Measurements from ENCODE around the gene ELOVL6.
A peak's percentile ranks its signal among the peaks of the same experiment; 100 is the strongest.
"Not testable (repeated sequence)": the region's sequence is repeated elsewhere in the genome, so short reads cannot be mapped to it uniquely, and the experiment has no call there.

The ELOVL6 gene

GRCh38 chr4:110196206-110196870, 2.1 kb downstream of the ELOVL6 start:
- DNase-seq, result peak; percentile 90

DNA sequence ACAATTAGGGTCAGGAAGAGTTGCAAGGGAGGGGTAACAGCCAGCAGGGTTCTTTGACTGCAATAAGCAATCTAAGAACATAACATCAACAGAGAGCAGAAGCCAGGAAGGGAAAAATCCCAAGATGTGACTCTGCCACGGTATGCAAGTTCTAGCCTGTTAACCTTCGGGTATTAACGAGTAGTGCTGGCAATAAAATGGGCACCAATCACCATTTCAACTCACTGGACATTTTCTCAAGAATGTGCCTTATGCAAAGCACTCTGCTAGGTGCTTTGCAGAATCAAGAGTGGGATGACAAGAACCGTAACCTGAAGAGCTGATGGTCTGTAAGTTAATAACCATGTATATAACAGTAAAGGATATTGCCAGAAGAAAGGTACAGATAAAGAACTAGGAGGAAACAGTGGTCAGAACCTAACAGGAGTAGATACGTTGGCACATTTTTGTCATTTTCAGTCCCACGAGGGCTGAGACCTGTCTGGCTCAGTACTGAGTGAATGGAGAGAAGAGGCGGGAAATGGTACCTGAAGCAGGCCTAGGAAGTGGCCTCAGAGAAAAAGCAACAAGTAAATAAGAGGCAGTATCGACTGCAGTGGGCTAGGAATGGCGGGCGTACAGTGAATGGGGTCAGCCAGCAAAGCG, 2.7 kb downstream of the ELOVL6 start:
- DNase-seq, result no peak

DNA sequence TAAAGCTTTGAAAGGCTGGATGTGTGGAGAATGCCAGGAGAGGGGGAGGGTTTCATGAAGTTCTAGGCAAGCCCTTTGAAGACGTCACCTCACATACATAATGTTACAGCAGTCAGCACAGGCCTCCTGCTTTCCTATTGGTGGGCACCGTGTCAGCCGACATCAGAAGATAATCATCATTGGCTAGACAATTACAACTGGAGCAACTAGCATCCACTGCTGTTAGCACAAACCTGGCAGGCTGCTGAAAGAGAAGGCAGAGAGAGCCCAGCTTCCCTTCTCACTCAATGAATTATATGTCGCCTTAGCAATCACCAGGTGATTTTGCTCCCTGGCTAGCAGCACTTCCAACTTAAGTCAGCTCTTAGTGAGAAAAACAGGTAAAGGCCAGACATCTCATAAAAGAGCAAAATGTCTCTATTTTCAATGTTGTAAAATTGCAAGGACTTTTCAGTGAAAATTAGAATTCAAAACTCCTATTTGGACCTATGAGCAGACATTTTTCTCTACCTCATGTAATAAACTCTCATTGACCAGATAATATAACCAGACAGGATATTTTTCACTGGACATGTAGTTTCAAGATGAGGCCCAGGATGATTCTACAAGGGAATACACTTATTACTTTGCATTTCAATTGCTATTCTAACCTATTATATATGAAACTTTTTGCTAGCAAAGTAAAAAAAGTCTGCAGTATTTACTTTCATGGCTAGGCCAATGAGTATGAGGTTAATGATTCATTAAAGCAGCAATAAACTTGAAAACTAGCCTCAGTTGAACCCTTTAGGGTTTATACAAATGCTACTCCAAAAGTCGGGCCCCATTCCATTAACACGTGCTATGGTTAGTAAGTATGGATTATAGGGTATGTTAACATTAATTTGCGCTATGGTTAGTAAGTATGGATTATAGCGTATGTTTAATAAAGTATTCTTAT, 4.3 kb downstream of the ELOVL6 start:
- peak; percentile 97 for DNase-seq

DNA sequence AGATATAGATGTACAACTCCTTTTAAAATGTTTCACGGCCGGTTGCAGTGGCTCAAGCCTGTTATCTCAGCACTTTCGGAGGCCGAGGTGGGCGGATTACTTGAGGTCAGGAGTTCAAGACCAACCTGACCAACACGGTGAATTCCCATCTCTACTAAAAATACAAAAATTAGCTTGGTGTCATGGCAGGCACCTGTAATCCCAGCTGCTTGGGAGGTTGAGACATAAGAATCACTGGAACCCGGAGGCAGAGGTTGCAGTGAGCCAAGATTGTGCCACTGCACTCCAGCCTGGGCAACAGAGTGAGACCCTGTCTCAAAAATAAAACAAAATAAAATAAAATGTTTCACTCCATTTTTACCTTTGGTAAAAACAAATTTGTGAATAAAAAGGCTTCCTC, 5.1 kb downstream of the ELOVL6 start:
- not testable (repeated sequence) for DNase-seq

- DNase-seq, result no peak
Observed at GRCh38 chr4:110190249-110190648, 8.2 kb downstream of the ELOVL6 start.

DNA sequence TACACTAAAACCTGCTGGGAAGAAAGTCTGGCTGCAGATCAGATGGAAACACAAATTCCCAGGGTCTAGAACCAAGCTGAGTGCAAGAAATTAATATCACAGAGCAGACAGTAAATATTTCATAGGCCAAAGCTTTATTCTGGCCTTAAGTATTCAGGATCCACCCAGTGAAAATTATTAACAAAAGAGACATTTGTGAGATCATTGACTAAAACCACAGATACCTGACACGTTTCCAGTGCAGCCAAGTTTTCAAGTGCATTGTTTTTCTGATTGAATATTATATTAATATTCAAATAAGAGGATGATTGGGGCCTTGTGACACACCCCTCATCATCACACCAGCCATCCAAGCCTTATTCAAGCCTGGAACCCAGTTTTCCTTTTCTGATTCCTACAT, 10.3 kb downstream of the ELOVL6 start:
- DNase-seq, result no peak

- no peak for DNase-seq
Observed at GRCh38 chr4:110184791-110185155, 13.6 kb downstream of the ELOVL6 start.

DNA sequence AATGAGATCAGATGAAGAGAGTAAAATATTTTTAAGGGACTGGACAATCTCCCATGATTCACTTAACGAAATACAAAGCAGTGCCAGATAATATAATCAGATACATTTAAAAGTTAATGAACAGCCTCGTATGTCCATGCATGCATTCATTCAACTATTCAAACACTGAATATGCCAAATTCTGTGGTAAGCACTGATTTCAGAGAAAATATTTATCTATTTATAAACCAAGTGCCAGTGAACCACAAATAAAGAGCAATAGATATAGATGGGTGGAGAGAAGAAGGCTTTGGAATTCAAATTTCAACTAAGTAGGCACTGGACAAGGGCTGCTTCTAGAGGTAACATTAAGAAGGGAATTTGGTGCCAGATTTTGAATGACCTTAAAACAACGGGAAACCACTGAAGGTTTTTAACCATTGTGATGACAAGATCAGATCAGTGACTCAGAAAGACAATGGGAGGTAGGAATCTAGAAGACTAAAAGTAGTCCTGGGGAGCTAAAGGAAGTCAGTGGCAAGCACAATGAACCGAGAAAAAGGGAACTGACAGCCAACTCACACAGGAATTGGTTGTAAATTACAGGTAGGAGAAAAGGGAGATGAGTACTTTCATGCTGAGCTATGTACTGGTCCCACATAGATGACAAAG, 14.2 kb downstream of the ELOVL6 start:
- no peak for DNase-seq

DNA sequence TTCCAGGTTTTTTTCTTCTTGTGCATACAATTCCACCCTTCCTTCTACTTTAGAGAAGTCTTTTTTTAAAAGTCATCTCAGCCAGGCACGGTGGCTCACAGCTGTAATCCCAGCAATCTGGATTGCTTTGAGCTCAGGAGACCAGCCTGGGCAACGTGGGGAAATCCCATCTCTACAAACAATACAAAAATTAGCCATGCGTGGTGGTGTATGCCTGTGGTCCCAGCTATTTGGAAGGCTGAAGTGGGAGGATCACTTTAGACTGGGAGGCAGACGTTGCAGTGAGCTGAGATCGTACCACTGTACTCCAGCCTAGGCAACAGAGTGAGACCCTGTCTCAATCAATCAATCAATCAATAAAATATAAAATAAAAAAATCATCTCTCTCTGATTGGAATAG, 14.8 kb downstream of the ELOVL6 start:
- DNase-seq, result no peak

DNA sequence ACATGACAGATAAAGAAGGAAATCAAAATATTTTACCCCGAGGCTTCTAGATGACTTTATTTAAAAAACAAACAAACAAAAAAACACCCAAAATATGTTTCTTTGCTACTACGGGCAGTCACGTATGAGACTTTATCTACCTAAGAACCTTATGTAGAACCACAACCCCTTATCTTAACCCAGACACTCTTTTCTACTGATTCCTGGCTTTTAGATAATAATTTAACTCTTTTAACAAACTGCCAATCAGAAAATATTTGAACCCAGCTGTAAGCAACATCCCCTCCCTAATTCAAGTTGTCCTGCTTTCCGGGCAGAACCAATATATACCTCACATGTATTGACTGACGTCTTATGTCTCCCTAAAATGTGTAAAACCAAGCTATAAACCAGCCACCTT, 15.4 kb downstream of the ELOVL6 start:
- DNase-seq, result no peak

DNA sequence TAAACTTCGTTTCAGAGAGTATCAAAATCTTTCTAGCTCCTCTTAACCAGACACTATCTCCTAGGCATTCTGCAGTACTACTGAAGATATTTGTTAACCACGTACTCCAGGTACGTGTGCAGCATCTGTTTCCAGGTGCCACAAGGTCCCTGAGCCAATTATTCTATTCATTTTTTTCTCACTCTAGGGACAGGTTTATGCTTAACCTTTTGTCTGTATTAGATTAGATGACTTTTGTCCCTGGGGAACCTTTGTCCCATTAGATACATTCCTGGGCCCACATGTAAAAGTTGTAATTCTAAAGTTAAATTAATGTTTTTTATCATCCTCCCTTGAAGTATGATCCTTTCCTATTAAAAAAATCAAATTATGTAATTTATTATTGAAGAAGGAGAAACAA, 16.5 kb downstream of the ELOVL6 start:
- DNase-seq, result no peak

DNA sequence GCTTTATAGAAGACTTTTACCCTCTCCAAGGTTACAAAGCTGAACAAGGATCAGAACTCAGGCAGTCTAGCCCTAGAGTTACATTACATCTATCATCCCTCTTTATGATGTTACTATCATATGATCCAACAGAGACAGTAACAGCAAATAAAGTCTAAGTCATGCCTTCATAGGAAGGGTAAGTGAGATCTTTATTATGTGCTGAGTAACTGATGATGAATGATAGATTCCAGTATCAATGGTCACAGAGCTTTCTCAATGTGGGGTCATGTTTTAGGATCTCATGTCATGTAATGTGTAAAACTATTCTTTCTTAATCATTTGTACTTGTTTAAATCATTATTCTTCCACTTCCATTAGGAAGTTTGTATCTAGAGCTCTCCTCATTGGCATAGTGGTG, 22.8 kb downstream of the ELOVL6 start:
- no peak for DNase-seq

- DNase-seq, result no peak
Observed at GRCh38 chr4:110172972-110173371, 25.4 kb downstream of the ELOVL6 start.

- DNase-seq, result no peak
Observed at GRCh38 chr4:110171971-110172370, 26.4 kb downstream of the ELOVL6 start.

DNA sequence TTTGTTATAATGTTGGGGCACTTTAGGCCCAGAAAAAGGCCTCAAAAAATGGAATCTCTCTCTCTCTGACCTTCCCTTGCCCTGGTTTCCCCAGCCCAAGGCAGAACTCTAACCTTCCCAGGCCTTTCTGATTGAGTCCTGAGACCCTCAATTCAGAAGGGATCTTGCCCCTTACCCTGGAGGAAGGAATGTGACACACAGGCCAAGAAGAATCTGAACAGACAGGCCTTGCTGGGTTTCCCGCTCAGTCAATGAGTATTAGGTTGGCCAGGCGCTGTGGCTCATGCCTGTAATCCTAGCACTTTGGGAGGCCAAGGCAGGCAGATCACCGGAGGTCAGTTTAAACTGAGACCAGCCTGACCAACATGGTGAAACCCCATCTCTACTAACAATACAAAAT, 27.6 kb downstream of the ELOVL6 start:
- DNase-seq, result peak; percentile 66

DNA sequence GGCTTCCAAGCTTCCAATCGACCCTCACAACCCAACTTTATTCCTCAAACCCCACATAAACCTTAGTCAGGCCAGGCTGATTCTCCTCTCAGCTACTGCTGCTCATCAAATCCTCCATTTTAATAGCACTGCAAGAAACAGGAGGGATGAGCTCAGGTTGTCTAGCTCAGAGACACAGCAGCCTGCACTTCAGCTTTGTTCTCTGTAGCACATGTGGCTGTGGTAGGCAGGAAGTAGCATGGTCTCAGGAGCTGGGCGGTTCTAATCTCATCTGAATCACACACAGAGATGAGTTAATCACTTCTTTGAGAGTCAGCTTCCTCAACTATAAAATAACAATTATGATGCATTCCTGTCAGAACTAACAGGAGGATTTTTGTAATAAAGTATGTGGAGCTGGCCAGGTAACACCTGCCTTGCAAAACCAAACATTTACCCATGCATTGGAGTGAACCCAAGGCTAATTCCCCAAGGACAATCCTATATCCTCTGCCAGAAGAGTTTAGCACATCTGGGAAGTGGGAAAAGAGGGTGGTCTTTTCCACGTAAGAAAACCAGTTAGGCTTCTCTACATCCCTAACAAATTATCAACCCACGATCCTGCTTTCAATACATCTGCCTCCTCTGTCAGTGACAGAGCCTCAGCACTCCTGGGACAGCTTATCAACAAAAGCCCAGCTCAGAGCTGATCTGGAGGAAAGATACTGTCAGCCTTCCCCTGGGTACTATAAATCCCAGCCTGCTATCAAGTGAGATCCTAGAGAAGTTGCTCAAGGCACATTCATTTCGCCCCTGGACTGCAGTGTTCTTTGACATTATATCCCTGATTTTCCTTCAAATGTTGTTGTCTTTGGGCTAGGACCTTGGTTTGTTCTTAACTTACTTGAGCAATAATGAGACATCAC, 32.8 kb downstream of the ELOVL6 start:
- DNase-seq, result peak; percentile 66

DNA sequence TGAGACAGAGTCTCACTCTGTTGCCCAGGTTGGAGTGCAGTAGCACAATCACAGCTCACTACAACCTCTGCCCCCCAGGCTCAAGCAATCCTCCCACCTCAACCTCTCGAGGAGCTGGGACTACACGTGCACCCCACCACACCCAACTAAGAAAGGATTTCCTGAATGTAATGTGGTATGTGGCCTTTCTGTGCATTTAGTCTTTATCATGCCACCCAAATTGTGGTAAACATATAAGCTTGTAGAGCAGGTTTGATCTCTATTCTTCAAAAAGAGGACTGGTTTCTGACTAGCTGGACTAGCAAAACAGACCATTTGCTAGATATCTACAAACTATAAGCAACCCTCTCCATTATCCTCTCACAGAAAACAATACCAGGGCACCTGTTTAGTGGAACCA, 33.6 kb downstream of the ELOVL6 start:
- DNase-seq, result no peak

DNA sequence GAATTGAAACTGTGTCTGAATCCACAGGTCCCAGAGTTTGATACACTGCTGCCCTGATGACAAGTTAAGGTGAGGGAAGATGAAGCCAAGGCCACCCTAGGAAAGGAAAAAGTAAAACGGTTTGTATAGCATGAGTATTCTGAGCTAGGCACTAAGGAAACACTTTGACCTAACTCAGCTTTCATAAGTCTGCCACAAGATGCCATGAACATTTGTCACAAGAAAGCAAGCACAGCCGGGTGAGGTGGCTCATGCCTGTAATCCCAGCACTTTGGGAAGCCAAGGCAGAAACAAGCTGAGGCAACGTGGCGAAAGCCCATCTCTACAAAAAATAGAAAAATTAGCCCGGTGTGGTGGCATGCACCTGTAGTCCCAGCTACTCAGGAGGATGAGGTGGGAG, 34.2 kb downstream of the ELOVL6 start:
- no peak for DNase-seq

- DNase-seq, result no peak
Observed at GRCh38 chr4:110163327-110164069, 34.9 kb downstream of the ELOVL6 start.

DNA sequence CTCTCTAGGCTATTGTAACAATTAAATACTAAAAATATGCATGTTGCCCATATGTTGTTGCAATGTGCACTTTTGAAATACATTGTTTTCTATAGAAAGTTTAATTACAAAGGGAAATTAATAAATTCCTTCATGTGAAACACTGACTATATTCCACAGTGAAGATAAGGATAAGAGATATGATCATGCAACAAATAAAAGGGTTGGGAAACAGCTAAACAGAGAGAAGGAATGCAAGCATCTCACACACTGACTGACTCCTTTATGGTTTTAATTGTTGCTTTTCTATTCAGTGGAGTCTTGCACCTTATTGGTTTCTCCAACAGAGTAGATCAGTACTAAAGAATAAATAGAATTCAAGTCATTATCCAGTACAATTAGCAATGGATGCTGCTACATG, 37.8 kb downstream of the ELOVL6 start:
- no peak for DNase-seq

DNA sequence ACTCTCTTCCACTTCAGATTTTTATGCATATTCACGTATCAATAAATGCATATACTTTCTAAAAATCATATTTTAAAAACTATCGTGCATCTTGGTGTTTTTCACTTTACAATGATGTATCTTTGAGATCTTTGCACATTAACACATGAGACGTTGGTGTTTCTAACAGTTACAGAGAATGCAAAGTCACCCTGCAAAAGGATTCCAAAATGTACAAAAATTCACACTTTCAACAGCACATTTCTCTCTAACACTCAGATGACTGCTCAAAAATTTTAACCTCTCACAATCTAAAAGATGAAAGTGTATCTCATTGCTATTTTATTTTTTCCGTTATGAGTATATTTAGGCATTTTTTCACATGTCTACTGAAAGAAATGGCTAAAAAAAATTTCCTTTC, 38.9 kb downstream of the ELOVL6 start:
- DNase-seq, result no peak

DNA sequence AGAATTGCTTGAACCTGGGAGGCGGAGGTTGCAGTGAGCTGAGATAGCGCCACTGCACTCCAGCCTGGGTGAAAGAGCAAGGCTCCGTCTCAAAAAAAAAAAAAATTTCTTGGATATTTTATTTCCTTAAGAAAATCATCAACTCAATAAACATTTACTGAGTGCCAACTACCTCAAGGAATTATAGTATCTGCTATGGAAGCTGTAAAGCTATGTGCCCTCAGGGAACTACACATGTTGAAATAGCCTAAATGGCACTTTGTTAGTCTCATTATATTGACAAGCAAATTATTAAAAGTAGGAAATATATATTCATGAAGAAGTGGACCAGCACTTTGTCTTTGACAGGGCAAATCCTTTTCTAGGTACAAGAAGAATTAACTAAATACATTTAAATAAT, 40.8 kb downstream of the ELOVL6 start:
- DNase-seq, result no peak

Data from islet precursor cell (in vitro differentiated cells).